HG03354 (cell line): ENCODE results near the gene KAZN.

Experiments used
- ATAC-seq: cut with Tn5 transposase; IDR thresholded peaks from one replicate; pipeline ENCODE4 v1.9.1; 2021; ENCODE audit warnings: mild to moderate bottlenecking; ENCODE audit not compliant: unreplicated experiment, poor library complexity, severe bottlenecking

The KAZN gene

GRCh38 chr1:14636897-14637632 is 38.6 kb downstream of the KAZN start:
- ATAC-seq, result no peak

GRCh38 chr1:14639291-14640050 is 41.0 kb downstream of the KAZN start:
- ATAC-seq, result no peak

- no peak for ATAC-seq
Observed at GRCh38 chr1:14642712-14643111, 44.2 kb downstream of the KAZN start.

- no peak for ATAC-seq
Observed at GRCh38 chr1:14646973-14647372, 48.5 kb downstream of the KAZN start.

GRCh38 chr1:14647777-14648176 is 49.3 kb downstream of the KAZN start:
- no peak for ATAC-seq

GRCh38 chr1:14648391-14648790 is 49.9 kb downstream of the KAZN start:
- no peak for ATAC-seq

GRCh38 chr1:14648896-14649855 is 50.7 kb downstream of the KAZN start:
- no peak for ATAC-seq

DNA sequence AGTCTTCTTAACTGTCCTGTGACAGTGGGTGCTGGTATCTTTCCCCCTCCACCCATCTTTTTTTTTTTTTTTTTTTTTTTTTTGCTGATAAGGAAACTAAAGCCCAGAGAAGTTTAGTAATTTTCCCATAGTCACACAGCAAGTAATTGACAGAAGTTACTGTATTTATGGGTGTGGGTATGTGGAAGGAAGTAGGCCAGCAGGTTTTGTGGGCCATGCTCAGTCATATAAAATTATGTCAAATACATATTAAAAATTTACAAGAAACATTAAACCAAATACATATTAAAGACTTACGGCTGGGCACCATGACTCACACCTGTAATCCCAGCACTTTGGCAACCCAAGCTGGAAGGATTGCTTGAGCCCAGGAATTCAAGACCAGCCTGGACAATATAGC is 51.5 kb downstream of the KAZN start:
- ATAC-seq, result no peak

- no peak for ATAC-seq
Observed at GRCh38 chr1:14650951-14651350, 52.5 kb downstream of the KAZN start.

- no peak for ATAC-seq
Observed at GRCh38 chr1:14652840-14653239, 54.4 kb downstream of the KAZN start.

GRCh38 chr1:14653461-14653960 is 55.0 kb downstream of the KAZN start:
- no peak for ATAC-seq

GRCh38 chr1:14654554-14654953 is 56.1 kb downstream of the KAZN start:
- no peak for ATAC-seq

GRCh38 chr1:14655385-14655784 is 56.9 kb downstream of the KAZN start:
- no peak for ATAC-seq

DNA sequence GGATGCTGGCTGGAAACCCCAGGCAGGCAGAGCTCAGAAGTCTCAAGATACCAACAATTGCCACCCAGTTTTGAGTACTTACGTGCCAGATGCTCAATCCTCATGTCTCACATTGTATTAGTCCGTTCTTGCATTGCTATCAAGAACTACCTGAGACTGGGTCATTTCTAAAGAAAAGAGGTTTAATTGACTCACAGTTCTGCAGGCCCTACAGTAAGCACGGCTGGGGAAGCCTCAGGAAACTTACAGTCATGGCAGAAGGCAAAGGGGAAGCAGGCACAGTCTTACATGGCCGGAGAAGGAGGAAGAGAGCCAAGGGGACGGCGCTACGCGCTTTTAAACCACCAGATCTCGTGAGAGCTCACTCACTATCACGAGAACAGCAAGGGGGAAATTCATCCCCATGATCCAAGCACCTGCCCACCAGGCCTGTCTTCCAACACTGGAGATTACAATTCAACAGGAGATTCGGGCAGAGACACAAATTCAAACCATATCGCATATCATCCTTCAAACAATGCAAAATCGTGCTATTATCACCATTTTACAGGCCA is 58.0 kb downstream of the KAZN start:
- ATAC-seq, result no peak

DNA sequence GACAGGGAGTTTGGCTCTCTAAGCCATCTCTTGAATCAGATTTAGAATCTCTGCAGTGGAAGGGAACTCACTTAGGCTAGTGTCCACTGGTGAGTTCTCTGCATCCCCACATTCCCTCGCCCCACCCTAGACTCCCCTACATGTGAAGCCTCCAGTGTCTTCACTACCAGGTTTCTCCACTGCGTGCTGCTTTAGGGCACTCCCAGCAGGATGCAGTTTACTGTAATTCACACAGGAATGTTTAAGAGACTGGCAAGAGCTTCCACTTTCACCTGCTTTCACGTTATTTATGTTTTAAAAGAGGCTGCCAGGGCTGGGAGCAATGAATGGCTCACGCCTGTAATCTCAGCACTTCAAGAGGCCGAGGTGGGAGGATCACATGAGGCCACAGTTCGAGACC is 60.2 kb downstream of the KAZN start:
- ATAC-seq, result no peak

DNA sequence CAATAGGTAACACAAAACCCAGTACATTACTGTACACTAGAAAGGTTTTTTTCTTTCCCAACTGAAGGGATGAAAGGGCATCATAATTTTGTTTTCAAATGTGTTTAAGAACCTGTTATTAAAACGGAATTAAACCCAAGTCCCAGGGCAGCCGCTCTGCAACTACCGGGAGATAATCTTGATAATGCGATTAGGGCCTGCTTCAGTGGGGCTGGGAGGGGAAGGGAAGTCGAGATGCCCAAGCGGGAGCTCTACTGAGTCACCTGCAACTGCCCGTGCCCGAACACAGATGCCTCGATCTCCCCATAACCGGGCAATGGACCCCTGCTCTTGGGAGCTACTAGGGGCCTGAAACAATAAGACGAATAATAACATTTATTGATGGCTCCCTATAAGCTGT is 61.4 kb downstream of the KAZN start:
- ATAC-seq, result no peak

DNA sequence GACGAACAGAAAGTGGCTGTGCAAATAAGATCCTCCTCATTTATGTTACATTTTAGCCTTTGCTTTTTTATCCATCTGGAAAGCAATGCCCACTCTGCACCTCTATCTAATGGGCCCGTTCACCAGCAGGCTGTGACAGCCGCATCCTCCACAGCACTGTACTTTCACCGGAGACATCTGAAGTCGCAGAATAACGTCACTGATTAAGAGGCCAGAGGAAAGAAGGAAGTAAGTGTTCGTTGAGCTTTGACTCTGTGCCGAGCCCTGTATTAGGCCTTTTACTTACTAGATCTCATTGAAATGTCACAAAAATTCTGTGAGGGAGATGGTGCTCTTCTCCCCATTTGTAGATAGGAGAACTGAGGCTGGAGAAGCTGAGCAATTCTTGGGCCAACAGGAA is 62.3 kb downstream of the KAZN start:
- no peak for ATAC-seq

DNA sequence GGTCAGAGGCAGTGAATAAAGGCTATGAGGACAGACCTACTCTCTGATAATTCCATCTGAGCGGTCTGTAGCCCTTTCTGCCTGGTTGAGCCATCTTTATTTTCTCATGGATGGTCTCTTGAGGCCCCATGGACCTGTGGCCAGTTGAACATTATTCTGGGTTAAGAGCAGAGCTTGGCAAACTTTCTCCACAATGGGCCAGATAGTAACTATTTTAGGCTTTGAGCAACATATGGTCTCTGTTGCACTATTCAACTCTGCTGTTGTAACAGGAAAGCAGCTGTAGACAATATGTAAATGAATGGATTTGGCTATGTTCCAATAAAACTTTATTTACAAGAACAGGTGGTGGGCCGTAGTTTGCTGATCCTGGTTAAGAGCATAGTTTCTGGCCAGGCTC is 62.7 kb downstream of the KAZN start:
- no peak for ATAC-seq

- no peak for ATAC-seq
Observed at GRCh38 chr1:14662116-14662515, 63.6 kb downstream of the KAZN start.

DNA sequence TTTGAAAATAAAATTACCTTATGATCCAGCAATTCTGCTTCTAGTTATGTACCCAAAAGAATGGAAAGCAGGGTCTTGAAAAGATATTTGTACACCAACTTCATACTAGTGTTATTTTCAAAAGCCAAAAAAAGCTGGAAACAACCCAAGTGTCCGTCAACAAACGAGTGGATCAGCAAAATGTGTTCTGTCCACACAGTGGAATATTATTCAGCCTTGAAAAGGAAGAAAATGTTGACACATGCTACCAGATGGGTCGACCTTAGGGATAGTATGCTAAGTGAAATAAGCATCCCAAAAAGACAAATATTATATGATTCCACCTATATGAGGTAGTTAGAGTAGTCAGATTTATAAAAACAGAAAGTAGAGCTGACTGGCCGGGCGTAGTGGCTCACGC is 65.3 kb downstream of the KAZN start:
- no peak for ATAC-seq
